Activated CD4-positive, alpha-beta T cell treated with anti-CD3 and anti-CD28 coated beads for 4 hours (primary cell): Measurements from ENCODE around the gene DNAJC30.

Experiments
- DNase-seq, 2 donors: peaks; one replicate each; pipeline ENCODE4 v3.0.0-alpha.2; 2020

Gene DNAJC30

GRCh38 chr7:73707045-73707631 lies 23.9 kb upstream of the DNAJC30 start:
- no peak for DNase-seq

GRCh38 chr7:73706126-73707044 lies 23.1 kb upstream of the DNAJC30 start:
- peak; percentile 26 to 34 for DNase-seq

GRCh38 chr7:73705551-73705920 lies 22.3 kb upstream of the DNAJC30 start:
- no peak for DNase-seq

GRCh38 chr7:73704640-73705550 lies 21.6 kb upstream of the DNAJC30 start:
- no peak for DNase-seq

GRCh38 chr7:73703757-73704639 lies 20.7 kb upstream of the DNAJC30 start:
- DNase-seq: peak; percentile 33 to 35

- DNase-seq: no peak
These were observed 20.0 kb upstream of the DNAJC30 start for GRCh38 chr7:73703225-73703624.

GRCh38 chr7:73702665-73703064 lies 19.4 kb upstream of the DNAJC30 start:
- no peak for DNase-seq

- DNase-seq: no peak
These were observed 19.0 kb upstream of the DNAJC30 start for GRCh38 chr7:73702226-73702625.

GRCh38 chr7:73701357-73701995 lies 18.2 kb upstream of the DNAJC30 start:
- peak in 1 of 2 donors; percentile 26 for DNase-seq

- no peak for DNase-seq
These were observed 17.4 kb upstream of the DNAJC30 start for GRCh38 chr7:73700581-73701134.

GRCh38 chr7:73700069-73700423 lies 16.8 kb upstream of the DNAJC30 start:
- DNase-seq: no peak

- DNase-seq: no peak
These were observed 16.3 kb upstream of the DNAJC30 start for GRCh38 chr7:73699370-73700068.

- no peak for DNase-seq
These were observed 15.2 kb upstream of the DNAJC30 start for GRCh38 chr7:73698410-73698809.

GRCh38 chr7:73696372-73696771 lies 13.1 kb upstream of the DNAJC30 start:
- no peak for DNase-seq

GRCh38 chr7:73690646-73691045 lies 7.4 kb upstream of the DNAJC30 start:
- no peak for DNase-seq

GRCh38 chr7:73688288-73688687 lies 5.0 kb upstream of the DNAJC30 start:
- DNase-seq: no peak

GRCh38 chr7:73685311-73685710 lies 2.1 kb upstream of the DNAJC30 start:
- no peak for DNase-seq

GRCh38 chr7:73683788-73684693 lies 788 bp upstream of the DNAJC30 start:
- peak in 1 of 2 donors; percentile 20 for DNase-seq

- DNase-seq: peak in 1 of 2 donors; percentile 20
These were observed 553 bp downstream of the DNAJC30 start for GRCh38 chr7:73682745-73683055.

- no peak for DNase-seq
These were observed 2.2 kb downstream of the DNAJC30 start for GRCh38 chr7:73681031-73681430.
